NB4 (cell line): ENCODE results near the gene THAP10.
A peak's percentile ranks its signal among the peaks of the same experiment; 100 is the strongest.
"Not testable (repeated sequence)": the region's sequence is repeated elsewhere in the genome, so short reads cannot be mapped to it uniquely, and the experiment has no call there.

Experiments
- DNase-seq: peaks from one replicate; pipeline ENCODE4 v3.0.0; 2010; ENCODE audit warnings: low read depth
- H3K4me3 ChIP-seq: one replicate; pipeline ENCODE4 v1.5.1; 2011; ENCODE audit warnings: mild to moderate bottlenecking, low read depth, low read length, moderate library complexity
- CTCF ChIP-seq: IDR thresholded peaks from one replicate; pipeline ENCODE4 v1.5.1; 2012; ENCODE audit warnings: low read depth, low read length
- MAX ChIP-seq: IDR thresholded peaks from 2 replicates; pipeline ENCODE4 v1.6.1; 2011; ENCODE audit warnings: low read depth, low read length
- MYC ChIP-seq: IDR thresholded peaks from 2 replicates; pipeline ENCODE4 v1.6.1; 2011; ENCODE audit warnings: low read depth, low read length
- POLR2A ChIP-seq: IDR thresholded peaks from 2 replicates; pipeline ENCODE4 v1.6.1; 2011; ENCODE audit warnings: mild to moderate bottlenecking; ENCODE audit not compliant: insufficient read length; ENCODE audit errors: extremely low read depth

THAP10 gene

DNA sequence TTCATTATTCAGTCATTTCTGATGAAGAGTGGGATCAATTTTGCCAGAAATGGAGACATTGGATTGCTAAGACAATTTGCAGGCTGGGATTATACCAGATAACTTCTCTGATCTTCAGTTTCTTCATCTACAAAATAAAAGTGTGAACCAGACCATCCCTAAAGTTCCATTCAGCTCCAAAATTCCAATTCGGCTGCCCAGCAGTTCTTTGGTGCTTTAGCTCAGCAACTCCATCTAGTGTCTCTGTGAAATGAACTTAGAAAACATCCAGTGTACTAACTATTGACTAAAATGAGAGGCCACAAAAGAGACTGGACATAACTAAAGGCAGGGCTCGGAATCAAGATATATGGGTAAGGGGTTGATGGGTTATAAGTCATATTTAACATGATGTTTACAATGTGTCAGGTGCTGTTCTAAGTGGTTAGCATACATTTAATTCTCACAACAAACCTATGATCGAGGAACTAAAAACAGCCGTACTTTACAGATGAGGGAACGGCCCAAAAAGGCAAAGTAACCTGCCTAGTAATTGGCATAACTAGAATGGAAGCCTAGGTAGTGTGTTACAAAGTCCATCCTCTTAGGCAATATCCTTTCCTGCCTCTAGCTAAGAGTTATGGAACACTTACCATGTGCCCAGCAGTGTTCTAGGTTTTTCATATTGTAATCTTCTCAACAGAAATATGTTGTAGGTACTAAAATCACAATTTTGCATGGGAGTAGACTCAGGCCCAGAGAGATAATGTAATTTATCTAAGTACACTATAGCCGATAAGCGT, 17.0 kb downstream of the THAP10 start:
- no peak for DNase-seq
- no peak for TF ChIP-seq POLR2A
- TF ChIP-seq MAX, result no peak
- TF ChIP-seq MYC, result no peak
- TF ChIP-seq CTCF, result no peak
- no peak overlapping the region for H3K4me3 ChIP-seq

DNA sequence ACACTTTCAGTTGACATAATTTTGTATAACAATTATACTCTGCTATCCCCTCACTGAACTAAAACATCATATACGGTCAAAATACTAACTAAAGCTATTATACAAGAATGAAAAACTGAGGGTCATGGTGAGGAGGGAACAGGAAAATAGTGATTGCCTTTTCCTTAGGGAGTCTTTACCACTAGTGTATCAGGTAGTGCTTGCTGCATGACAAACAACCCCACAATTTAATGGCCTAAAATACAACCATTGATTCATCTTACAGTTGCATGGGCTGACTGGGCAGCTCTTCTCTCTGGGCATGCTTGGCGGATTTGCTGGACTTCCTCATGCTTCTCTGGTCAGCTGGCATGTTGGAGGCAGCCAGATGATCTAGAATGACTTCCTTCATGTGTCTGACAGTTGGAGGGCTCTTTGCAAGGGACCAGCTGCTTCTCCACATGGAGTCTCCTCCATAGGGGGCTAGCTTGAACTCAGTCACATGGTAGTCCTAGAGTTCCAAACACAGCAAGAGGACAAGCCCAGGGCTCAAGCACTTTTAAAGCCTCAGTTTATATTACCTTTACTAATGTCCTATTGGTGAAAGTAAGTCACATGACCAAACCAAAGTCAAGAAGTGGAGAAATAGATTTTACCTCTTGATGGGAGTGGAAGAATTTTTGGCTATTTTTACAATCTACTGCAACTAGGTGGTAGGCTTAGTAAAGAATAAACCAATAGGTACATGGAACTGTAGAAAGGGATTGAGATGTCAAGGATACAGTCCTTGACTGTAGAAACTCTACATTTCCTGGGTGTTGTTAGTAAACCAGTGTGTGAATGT, 18.8 kb downstream of the THAP10 start:
- no peak for DNase-seq
- TF ChIP-seq MAX (no peak), MYC (no peak), CTCF (no peak), POLR2A (no peak)
- H3K4me3 ChIP-seq, result no peak overlapping the region

DNA sequence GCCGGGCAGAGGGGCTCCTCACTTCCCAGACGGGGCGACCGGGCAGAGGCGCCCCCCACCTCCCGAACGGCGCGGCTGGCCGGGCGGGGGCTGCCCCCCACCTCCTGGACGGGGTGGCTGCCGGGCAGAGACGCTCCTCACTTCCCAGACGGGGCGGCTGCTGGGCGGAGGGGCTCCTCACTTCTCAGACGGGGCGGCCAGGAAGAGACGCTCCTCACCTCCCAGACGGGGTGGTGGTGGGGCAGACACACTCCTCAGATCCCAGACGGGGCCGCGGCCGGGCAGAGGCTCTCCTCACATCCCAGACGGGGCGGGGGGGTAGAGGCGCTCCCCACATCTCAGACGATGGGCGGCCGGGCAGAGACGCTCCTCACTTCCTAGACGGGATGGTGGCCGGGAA, 20.7 kb downstream of the THAP10 start:
- not testable (repeated sequence) for DNase-seq, H3K4me3 ChIP-seq

GRCh38 chr15:70870051-70870450, 22.2 kb downstream of the THAP10 start:
- no peak for TF ChIP-seq CTCF
- no peak for TF ChIP-seq POLR2A
- TF ChIP-seq MAX, result no peak
- no peak for TF ChIP-seq MYC
- peak; percentile 56 for DNase-seq
- no peak overlapping the region for H3K4me3 ChIP-seq

GRCh38 chr15:70869346-70869745, 22.9 kb downstream of the THAP10 start:
- no peak for DNase-seq
- no peak overlapping the region for H3K4me3 ChIP-seq
- TF ChIP-seq MYC (no peak), POLR2A (no peak), MAX (no peak), CTCF (no peak)

DNA sequence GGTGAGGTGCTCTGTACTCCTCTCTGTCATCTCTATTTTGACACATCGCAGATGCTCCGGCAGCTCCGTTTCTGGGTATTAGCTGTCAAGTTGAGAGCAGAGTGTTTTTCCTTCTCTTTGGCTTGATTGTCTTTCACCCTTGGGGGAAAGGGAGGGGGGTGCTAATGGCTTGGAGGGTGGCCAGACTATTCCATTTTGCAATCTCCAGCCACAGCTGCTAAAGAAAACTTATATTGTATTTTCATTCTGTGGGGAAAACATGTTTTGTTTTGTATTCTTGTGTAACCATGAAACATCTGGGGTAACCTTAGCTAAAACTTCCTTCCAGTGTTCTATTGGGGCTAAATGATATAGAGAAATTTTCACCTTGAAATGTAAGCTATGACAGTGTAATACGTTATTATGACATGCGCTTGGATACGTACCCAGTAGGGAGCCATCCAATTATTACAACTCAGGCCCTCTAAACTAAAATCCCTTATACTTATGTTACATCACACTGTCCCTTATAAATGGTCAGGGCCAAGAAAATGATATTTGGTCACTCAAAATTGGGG, 24.2 kb downstream of the THAP10 start:
- no peak for TF ChIP-seq MAX
- no peak for DNase-seq
- H3K4me3 ChIP-seq, result no peak overlapping the region
